ENCODE data around the gene GRIN1. TPM values are rescaled to one million over a fixed set of nuclear protein-coding genes. Genes with fewer than 3 reads are reported as not detected.

The GRIN1 gene
- total and polyA plus RNA-seq, 2 of the 8 experiments (the other 6 are each of a cell fraction or from before 2014, with no cell fraction given): 0.48 to 2.1 TPM

DNA sequence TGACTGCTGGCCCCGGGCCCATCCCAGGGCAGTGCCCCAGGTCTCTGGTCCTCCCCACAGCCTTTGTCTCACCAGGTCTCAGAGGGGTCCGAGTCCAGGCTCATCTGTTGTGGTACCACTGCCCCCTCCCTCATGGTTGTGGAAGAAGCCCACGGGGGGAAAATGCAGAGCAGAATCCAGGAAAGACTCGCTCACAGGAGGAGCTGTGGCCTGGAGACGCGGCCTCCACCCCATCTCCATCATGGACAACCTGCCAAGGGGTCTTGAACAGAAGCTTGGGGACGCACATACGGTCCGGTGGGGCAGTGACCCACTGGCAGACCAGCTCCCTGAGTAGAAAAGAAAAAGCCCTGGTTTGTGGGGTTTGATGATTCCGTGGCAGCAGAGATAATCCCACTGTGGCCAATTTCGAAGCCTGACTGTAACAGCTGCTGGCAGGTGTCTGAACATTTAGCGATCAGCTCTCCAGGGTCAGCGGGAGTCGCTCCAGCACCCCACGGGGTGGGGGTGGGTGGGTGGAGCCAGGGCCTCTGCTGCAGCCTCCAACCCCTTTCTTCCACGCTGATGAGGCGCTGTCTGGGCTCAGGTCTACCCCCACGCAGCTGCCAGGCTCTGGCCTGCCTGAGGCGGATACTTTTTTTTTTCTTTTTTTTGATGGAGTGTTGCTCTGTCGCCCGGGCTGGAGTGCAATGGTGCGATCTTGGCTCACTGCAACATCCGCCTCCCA is 1.9 kb upstream of the GRIN1 start:
- H3K79me1 ChIP-seq (ENCODE audit: low read depth, low read length): 0 out of 2 replicates have a peak, but pooled peaks cover 2% of the 10 kb centered on the region
- ChIA-PET POLR2A (ENCODE audit: partially characterized antibody) (interaction anchor here (1.2 to 1.7 kb wide), 6 partner anchors 7 to 118 kb away, joined by 3 to 5 read pairs (median 4); partner anchors contain the start of genes LRRC26 and NELFB), CTCF (ENCODE audit: partially characterized antibody) (interaction anchor here (0.6 to 4.5 kb wide), 12 partner anchors 8 to 108 kb away, joined by 3 to 24 read pairs (median 4); no protein-coding TSS in a partner anchor)
- H3K23me2 ChIP-seq (ENCODE audit: low read depth, low read length): peaks cover 4% of the 10 kb centered on the region; the same call in 1 of the 2 replicates
- no peaks in the 10 kb centered on the region for H3K79me2 ChIP-seq (ENCODE audit: control insufficient read depth in 1 of 2, insufficient read depth in 2 of 2, low read length in 2 of 2)
- H4K91ac ChIP-seq (replicated peaks; ENCODE audit: insufficient read length, low read length): no peak overlapping the region
- no peak overlapping the region for H2AFZ ChIP-seq (ENCODE audit: low read length)
- no peak overlapping the region for H2AK5ac ChIP-seq (ENCODE audit: low read depth, low read length)
- no peak overlapping the region for H3K56ac ChIP-seq (replicated peaks; ENCODE audit: insufficient read length, low read depth, low read length)
- H2BK120ac ChIP-seq (replicated peaks; ENCODE audit: low read depth, low read length): no peak overlapping the region
- H3K9ac ChIP-seq (replicated peaks in 1 of 4; ENCODE audit: extremely low read depth in 1 of 4, low read depth in 3 of 4, low read length in 3 of 4): no peak overlapping the region
- H2BK15ac ChIP-seq (ENCODE audit: low read length): no peak overlapping the region
- H2BK5ac ChIP-seq (ENCODE audit: low read depth, low read length): no peak overlapping the region
- H3K23ac ChIP-seq (ENCODE audit: insufficient read length): no peak overlapping the region
- no peak overlapping the region for H3K4ac ChIP-seq (replicated peaks; ENCODE audit: insufficient read length, low read depth, low read length)
- peaks cover 0 to 14% (median 11%) of the 10 kb centered on the region in 4 experiments; a peak in 6 of 7 replicates for H3K4me1 ChIP-seq (replicated peaks in 1 of 4; ENCODE audit: control insufficient read depth in 3 of 4, insufficient read depth in 4 of 4, low read length in 3 of 4)
- no peak overlapping the region for H3K14ac ChIP-seq (ENCODE audit: insufficient read length)
- H3K27ac ChIP-seq (ENCODE audit: low read depth, low read length): no peak overlapping the region
- no peak overlapping the region for H3K4me3 ChIP-seq (ENCODE audit: extremely low read depth in 1 of 4, insufficient read depth in 2 of 4, low read depth in 3 of 4, low read length in 4 of 4)
- no peak overlapping the region for H2BK12ac ChIP-seq (ENCODE audit: low read depth, low read length)
- H3K27me3 ChIP-seq (replicated peaks in 1 of 4; ENCODE audit: control insufficient read depth in 3 of 4, extremely low read depth in 1 of 4, insufficient read depth in 3 of 4, low read length in 3 of 4): peaks cover 25 to 61% (median 57%) of the 10 kb centered on the region in 4 experiments
- H3K4me2 ChIP-seq (ENCODE audit: insufficient read depth in 1 of 2, low read depth in 2 of 2, low read length in 2 of 2): no peak overlapping the region; a peak in 1 of 4 replicates
- H2BK20ac ChIP-seq (ENCODE audit: low read length): no peak overlapping the region
- no peak overlapping the region for H4K5ac ChIP-seq (ENCODE audit: insufficient read length, low read depth, low read length)
- DNase-seq (ENCODE audit: low read depth in 1 of 2, low spot score in 2 of 2) (no peak), FAIRE-seq (no peak)
- 82% methylated on average over 23 of the region's 23 CpGs; no CpG with 5 or more reads in 1 of the 2 experiments for WGBS, 2 experiments (ENCODE audit: extremely low coverage in 1 of 2, insufficient coverage in 1 of 2, insufficient read length in 1 of 2, insufficient replicate concordance in 2 of 2, low coverage in 1 of 2, low lambda C conversion rate in 2 of 2, missing lambda C conversion rate in 1 of 2)
- H3K9me3 ChIP-seq (ENCODE audit: insufficient read depth in 2 of 2, low read depth in 1 of 2, low read length in 1 of 2): no peaks in the 10 kb centered on the region
- H4K8ac ChIP-seq (ENCODE audit: extremely low read depth, insufficient read depth, low read length): no peak overlapping the region
- no peak overlapping the region for H3K18ac ChIP-seq (ENCODE audit: extremely low read depth, low read length)
- H4K20me1 ChIP-seq (replicated peaks in 1 of 2; ENCODE audit: control insufficient read depth in 1 of 2, insufficient read depth in 2 of 2, low read length in 2 of 2): peaks cover 1 to 16% of the 10 kb centered on the region in 2 experiments
- H3K36me3 ChIP-seq (ENCODE audit: control insufficient read depth in 2 of 4, insufficient read depth in 4 of 4, low read length in 3 of 4): no peaks in the 10 kb centered on the region
- TF ChIP-seq POLR2A (IDR thresholded peaks at IDR 0.05; ENCODE audit: control extremely low read depth in 1 of 2, low read depth in 2 of 2, low read length in 2 of 2) (no peak), CBX8 (IDR thresholded peaks at IDR 0.05; ENCODE audit: borderline replicate concordance, low read depth, low read length) (no peak), NANOG (IDR thresholded peaks at IDR 0.05; ENCODE audit: insufficient read depth, low read depth, low read length, poor library complexity, severe bottlenecking) (no peak), CHD1 (IDR thresholded peaks at IDR 0.05; ENCODE audit: low read depth, low read length) (no peak), BRCA1 (IDR thresholded peaks at IDR 0.05; ENCODE audit: low read depth, low read length) (no peak), CBX5 (IDR thresholded peaks at IDR 0.05; ENCODE audit: low read depth, low read length) (no peak), BACH1 (IDR thresholded peaks at IDR 0.05; ENCODE audit: low read length) (no peak), HDAC6 (IDR thresholded peaks at IDR 0.05; ENCODE audit: low read depth, low read length) (no peak), TCF12 (IDR thresholded peaks at IDR 0.05; ENCODE audit: low read depth, low read length) (no peak)
- TF ChIP-seq, protein P1, sequence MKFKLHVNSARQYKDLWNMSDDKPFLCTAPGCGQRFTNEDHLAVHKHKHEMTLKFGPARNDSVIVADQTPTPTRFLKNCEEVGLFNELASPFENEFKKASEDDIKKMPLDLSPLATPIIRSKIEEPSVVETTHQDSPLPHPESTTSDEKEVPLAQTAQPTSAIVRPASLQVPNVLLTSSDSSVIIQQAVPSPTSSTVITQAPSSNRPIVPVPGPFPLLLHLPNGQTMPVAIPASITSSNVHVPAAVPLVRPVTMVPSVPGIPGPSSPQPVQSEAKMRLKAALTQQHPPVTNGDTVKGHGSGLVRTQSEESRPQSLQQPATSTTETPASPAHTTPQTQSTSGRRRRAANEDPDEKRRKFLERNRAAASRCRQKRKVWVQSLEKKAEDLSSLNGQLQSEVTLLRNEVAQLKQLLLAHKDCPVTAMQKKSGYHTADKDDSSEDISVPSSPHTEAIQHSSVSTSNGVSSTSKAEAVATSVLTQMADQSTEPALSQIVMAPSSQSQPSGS (IDR thresholded peaks at IDR 0.05; ENCODE audit: low read length): no peak
- TF ChIP-seq, protein P2, sequence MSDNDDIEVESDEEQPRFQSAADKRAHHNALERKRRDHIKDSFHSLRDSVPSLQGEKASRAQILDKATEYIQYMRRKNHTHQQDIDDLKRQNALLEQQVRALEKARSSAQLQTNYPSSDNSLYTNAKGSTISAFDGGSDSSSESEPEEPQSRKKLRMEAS (IDR thresholded peaks at IDR 0.05): no peak

Measured in H1 (cell line).